DMS 273 treated with DMSO at 0.1 percent for 48 hours (cell line): Measurements from ENCODE around the gene HTRA2.

Experiments used
- DNase-seq: peaks from one replicate; lab custom pipeline; 2025; lab: John Stamatoyannopoulos, UW

Gene HTRA2

GRCh38 chr2:74562126-74562775, 32.5 kb downstream of the HTRA2 start:
- DNase-seq = no peak

- no peak for DNase-seq
Observed at GRCh38 chr2:74564222-74564621, 34.5 kb downstream of the HTRA2 start.

- no peak for DNase-seq
Observed at GRCh38 chr2:74566076-74566753, 36.5 kb downstream of the HTRA2 start.

- no peak for DNase-seq
Observed at GRCh38 chr2:74566754-74567085, 37.0 kb downstream of the HTRA2 start.

GRCh38 chr2:74567881-74568280, 38.1 kb downstream of the HTRA2 start:
- DNase-seq = no peak

- DNase-seq = no peak
Observed at GRCh38 chr2:74569686-74570085, 40.0 kb downstream of the HTRA2 start.

GRCh38 chr2:74571058-74571457, 41.3 kb downstream of the HTRA2 start:
- no peak for DNase-seq

- no peak for DNase-seq
Observed at GRCh38 chr2:74572178-74572925, 42.6 kb downstream of the HTRA2 start.

GRCh38 chr2:74573747-74574562, 44.2 kb downstream of the HTRA2 start:
- DNase-seq = no peak

- peak; percentile 17 for DNase-seq
Observed at GRCh38 chr2:74575320-74575719, 45.6 kb downstream of the HTRA2 start.

GRCh38 chr2:74576211-74576862, 46.6 kb downstream of the HTRA2 start:
- DNase-seq = peak; percentile 45

GRCh38 chr2:74576863-74577229, 47.1 kb downstream of the HTRA2 start:
- no peak for DNase-seq

- DNase-seq = peak; percentile 60
Observed at GRCh38 chr2:74577448-74577847, 47.7 kb downstream of the HTRA2 start.

GRCh38 chr2:74578408-74578807, 48.7 kb downstream of the HTRA2 start:
- DNase-seq = no peak

- no peak for DNase-seq
Observed at GRCh38 chr2:74581463-74581862, 51.7 kb downstream of the HTRA2 start.

- DNase-seq = no peak
Observed at GRCh38 chr2:74582184-74582583, 52.5 kb downstream of the HTRA2 start.
